Tibial nerve (tissue), 4 donors: ENCODE results near the gene HOTAIR.

Experiments
- EP300 ChIP-seq, 2 donors: sonication (generic); formaldehyde crosslinking; IDR thresholded peaks; one replicate each; pipeline ENCODE4 v1.6.1; 2017; ENCODE audit warnings: antibody characterized with exemption in 2 of 2, mild to moderate bottlenecking in 1 of 2
- POLR2A ChIP-seq, 2 donors: fragments of 450-650 bp; IDR thresholded peaks; one replicate each; pipeline ENCODE4 v1.6.1; 2017; ENCODE audit warnings: antibody characterized with exemption in 2 of 2, mild to moderate bottlenecking in 2 of 2, moderate library complexity in 2 of 2
- TF ChIP-seq, protein P1 (sequence below), 5 experiments: fragments of 200-600 bp in 3 of 5; fragments of 450-650 bp in 2 of 5; sonication (generic) in 3 of 5; IDR thresholded peaks; one replicate each; pipeline ENCODE4 v1.5.1; 2016 to 2019; ENCODE audit warnings: antibody characterized with exemption in 5 of 5, mild to moderate bottlenecking in 3 of 5, moderate library complexity in 2 of 5

DNA sequence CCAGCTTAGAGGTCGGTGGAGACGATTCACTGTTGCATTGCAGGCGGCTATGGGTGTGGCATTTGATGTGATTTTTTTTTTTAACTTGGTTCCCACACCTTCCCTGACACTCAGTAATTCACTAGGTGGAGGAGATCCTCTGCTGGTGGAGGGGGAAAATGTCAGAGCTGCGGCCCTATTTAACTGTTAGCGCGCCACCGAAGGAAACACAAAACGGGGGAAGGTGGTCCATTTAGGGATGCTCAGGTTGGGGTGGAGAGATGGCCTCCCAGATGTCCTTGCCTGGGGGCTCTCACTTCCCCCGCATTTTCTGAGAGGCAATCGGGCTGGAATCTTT lies 24.3 kb downstream of the HOTAIR start:
- TF ChIP-seq, protein P1, sequence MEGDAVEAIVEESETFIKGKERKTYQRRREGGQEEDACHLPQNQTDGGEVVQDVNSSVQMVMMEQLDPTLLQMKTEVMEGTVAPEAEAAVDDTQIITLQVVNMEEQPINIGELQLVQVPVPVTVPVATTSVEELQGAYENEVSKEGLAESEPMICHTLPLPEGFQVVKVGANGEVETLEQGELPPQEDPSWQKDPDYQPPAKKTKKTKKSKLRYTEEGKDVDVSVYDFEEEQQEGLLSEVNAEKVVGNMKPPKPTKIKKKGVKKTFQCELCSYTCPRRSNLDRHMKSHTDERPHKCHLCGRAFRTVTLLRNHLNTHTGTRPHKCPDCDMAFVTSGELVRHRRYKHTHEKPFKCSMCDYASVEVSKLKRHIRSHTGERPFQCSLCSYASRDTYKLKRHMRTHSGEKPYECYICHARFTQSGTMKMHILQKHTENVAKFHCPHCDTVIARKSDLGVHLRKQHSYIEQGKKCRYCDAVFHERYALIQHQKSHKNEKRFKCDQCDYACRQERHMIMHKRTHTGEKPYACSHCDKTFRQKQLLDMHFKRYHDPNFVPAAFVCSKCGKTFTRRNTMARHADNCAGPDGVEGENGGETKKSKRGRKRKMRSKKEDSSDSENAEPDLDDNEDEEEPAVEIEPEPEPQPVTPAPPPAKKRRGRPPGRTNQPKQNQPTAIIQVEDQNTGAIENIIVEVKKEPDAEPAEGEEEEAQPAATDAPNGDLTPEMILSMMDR (IDR thresholded peaks at IDR 0.05) = no peak
- TF ChIP-seq POLR2A (IDR thresholded peaks at IDR 0.05) (no peak), EP300 (IDR thresholded peaks at IDR 0.05) (no peak)
